CD4-positive, alpha-beta T cell treated with Interleukin-10 for 1 hour (primary cell): ENCODE measurements around the gene ARHGAP26.

Source experiments
- DNase-seq: peaks from one replicate; pipeline ENCODE4 v3.0.0-alpha.2; 2020

The ARHGAP26 gene

DNA sequence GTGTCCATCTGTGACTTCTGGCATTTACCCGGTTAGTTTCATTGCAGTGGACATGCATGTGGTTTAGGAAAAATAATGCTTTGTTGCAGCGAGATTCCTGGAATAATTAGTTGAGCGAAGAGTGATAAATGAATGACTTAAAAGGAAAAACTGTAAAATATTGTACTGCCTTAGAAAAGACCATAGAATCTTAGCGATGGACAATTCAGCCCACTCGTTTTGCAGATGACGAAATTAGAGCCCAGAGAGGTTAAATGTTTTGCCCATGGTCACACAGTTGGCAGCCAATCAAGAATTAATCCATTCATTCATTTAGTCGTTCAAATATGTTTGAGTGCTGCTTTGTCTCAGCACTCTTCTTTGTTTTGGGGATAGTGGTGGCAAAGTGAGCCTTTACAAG lies 107.9 kb downstream of the ARHGAP26 start:
- DNase-seq, result no peak

DNA sequence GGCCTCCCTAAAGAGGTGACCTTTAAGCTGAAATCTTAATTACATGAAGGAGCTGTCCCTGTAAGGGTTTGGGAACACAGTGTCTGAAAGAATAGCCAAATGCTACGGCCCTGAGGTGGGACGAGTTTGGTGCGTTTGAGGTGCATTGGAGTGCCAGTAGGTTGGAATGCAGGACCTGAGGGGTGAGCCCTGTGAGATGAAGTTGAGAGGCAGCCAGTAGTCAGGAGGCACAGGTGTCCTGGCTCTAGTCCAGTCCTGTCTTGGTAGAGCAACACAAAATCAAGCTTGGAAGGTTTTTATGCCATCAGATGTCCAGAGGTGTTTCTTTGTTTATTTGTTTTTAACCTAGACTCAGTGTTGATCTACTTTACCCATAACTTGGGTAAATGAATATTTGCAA lies 108.5 kb downstream of the ARHGAP26 start:
- no peak for DNase-seq

DNA sequence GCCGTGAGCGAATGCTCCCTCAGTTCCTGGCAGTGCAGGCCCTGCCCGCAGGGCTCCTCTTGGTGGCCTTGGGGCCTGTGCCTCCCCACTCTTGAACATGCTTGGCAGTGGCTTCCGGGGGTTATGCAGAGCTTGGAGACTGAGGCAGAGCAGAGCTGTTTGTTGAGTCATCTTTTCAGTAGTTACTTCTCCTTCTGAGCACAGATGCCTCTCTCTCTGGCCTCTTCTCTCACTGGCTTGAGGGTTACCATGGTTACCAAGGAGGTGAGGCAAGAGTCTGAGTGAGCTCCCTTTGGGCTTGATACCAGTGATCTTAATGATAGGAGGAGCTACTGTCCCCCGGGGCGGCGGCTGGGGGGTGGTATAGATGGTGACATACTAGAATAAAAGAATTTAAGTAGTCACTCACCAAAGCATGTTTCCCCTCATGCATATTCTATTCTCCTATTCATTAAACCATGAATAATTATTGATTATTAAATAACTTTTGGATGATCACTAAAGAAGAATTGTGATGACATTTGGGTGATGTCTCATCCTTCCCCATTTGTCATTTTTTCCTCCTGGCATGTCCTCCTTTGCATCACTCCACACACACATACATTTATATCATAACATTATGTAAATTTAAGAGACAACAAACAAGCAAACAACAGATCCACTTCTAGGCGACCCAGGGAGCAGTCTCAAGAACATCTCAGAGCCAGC lies 111.1 kb downstream of the ARHGAP26 start:
- peak; percentile 25 for DNase-seq

DNA sequence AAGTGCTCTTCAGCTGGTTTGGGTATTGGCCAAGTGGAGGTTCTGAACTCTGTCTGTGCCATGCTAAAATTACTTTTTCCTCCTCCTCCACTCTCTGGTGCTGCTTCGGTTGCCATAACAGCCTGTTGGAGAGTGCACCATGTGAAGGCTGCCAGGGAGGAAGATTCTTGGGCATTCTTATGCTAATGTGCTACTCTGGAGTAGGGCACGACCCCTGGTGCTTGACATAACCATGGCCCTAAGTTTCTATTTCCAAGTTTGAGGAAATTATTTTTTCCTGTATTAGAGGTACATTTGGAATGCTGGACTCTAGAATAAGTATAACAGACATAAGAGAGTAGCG lies 111.6 kb downstream of the ARHGAP26 start:
- DNase-seq, result no peak

DNA sequence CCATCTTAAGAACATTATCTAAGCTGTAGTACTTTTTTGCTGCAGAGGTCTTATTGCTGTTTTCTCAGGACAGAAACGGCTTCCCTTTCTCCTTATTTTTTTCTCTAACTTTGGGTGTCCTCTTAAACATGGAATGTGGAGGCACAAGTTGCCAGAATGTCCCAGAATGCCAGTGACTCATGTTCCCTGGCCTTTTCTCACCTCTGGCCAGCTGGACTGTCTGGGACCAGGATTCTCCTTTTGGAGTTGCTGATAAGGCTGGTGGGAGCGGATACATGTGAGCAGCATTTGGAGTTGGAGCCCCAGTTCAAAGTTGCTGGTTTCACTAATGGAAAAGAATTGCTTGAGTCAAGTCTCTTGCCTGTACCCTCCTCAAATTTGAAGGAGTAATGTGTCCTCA lies 112.8 kb downstream of the ARHGAP26 start:
- no peak for DNase-seq

DNA sequence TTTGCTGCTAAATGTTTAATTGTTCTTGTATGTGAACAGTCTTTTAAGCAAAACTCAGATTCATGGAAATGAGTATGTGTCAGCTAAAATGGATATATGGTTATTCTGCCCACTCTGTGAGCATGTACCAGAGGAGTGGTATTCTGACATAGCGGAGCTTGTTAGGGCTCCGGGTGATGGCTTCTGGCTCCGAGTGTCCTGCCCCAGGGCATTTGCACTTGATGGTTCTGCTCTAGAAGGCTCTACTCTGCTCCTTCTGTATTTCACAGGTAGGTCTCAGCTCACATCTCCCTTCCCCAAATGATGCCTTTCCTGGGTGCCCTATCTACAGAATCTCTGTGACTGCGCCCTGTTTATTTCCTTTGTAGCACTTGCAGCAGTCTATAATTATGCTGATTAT lies 113.3 kb downstream of the ARHGAP26 start:
- DNase-seq, result no peak

DNA sequence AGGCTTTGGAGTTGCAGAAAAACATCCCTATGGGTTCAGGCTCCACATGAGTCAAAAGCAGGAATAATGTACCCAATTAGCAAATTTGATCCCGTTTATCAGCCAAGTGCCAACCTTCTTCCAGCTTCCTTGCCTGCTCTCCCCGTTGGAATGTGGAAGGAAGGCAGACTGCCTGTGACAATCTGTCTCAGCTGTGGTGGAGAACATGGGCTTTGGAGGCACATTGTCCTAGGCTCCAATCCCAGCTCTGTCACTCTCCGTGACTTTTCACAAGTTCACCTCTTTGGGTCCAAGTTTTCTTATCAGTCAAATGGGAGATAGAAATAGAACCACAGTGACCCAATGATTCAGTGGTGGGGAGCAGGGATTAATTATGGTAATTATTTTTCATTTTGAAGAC lies 113.9 kb downstream of the ARHGAP26 start:
- DNase-seq, result no peak

DNA sequence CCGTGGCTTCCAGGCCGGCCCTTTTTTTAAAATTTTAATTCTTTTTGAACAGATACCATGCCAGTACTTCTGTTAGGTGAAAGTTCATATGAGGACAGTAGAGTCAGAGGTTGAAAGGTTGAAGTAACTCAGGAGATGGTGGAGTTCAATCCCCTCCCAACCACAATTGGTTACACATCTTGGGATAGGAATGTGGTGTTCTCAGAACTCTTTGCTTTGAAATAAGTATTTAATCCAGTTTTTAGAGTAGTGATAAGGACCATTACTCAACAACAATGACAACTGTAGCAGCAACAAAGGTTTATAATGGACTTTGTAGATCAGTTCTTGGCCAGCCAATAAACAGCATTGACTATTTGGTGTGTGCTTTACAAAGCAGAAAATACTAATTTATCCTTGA lies 116.0 kb downstream of the ARHGAP26 start:
- DNase-seq, result no peak

DNA sequence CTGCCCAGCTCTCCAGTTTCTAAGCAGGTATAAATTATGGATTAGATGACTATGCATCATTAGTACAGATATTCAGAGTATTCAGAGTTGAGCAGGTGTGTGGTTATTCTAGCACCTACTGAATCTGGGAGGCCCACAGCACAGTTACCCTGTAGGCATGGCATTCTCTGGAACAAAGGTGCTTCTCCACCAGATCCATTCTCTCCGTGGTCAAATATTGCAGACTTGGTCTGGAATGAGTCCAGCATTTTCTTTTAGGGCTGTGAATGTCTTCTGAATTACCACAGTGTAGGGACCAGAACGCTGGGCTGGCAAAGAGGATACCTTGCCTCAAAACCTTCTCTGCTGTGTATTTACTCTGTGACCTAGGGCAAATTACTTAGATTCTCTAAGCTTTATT lies 116.8 kb downstream of the ARHGAP26 start:
- no peak for DNase-seq

DNA sequence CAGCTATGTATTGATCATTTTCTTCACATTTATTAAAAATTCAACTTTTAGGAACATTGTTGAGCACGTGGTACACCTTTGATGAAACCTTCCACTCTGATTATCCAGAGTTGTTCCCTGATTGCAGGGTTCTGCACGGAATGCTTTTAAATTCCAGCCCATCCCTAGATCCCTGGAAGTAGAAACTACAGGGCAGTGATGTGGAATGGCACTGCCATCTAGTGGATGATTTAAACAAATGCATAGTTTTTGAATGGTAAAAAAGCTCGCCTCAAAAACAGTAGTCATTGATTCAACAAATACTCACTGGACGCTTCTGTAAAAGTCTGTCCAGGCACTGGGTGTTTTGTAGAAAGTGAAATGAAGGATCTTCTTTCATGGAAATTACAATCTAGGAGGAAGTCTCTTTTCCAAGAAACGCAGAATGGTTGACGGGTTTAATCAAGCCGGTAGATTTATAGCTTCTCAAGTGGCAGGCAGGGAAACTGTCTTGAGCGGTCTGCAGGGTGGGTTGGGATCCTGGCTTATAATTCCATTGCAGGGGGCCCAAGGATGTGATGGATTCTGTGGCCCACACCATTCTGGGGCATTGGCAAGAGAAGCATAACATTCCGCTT lies 118.4 kb downstream of the ARHGAP26 start:
- DNase-seq, result peak; percentile 39

DNA sequence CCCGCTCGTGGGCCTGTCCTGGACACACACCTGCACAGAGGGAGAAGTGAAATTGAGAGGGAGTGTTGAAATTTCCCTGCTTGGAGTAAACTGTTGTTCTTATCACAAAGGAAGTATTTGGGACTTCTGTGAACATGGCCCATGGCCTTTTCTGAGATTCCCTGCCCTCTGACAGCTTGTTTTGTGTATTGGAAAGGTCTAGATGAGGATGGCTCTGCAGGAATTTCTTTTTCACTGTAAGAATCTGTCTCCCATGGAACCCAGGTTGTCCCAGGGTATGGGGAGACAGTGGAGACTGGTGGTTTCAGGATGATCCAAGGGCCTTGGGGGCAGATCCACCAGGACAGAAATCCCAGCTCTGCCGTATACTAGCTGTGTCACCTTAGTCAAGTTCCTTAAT lies 121.8 kb downstream of the ARHGAP26 start:
- no peak for DNase-seq

DNA sequence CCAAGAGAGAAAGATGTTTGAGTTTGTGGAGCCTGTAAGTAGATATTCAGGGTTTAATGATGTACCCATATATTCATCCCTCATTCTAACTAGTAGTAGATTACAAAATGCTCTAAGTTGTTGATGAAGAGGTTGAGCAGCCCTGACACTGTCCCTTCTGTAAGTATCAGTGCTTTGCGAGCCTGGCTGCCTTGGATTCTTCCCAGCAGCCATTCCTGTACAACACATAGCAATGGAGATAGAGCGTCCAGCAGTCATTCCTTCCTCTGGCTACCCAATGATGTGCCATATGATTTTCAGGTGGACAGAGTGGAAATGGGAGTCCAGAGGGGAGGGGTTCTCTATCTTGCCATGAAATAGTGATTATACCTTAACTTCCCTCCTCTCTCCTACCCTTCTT lies 124.1 kb downstream of the ARHGAP26 start:
- no peak for DNase-seq

DNA sequence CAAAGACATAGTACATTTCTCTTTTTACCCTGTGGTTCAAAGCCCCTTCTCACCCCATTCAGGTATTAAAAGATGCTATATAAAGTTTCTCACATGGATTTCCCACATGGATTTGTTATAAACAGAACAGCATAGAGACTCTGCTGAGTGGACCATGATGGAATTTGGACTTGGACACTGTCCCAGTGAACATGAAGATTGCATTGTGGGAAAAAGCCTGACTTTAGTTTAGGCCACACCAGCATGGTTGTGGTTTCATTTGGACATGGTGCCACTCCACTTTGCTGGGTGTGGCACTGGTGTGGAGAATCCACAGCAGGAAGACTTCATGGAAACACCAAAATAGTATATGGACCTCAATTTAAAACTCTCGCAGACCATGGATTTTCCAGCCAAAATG lies 124.6 kb downstream of the ARHGAP26 start:
- no peak for DNase-seq

DNA sequence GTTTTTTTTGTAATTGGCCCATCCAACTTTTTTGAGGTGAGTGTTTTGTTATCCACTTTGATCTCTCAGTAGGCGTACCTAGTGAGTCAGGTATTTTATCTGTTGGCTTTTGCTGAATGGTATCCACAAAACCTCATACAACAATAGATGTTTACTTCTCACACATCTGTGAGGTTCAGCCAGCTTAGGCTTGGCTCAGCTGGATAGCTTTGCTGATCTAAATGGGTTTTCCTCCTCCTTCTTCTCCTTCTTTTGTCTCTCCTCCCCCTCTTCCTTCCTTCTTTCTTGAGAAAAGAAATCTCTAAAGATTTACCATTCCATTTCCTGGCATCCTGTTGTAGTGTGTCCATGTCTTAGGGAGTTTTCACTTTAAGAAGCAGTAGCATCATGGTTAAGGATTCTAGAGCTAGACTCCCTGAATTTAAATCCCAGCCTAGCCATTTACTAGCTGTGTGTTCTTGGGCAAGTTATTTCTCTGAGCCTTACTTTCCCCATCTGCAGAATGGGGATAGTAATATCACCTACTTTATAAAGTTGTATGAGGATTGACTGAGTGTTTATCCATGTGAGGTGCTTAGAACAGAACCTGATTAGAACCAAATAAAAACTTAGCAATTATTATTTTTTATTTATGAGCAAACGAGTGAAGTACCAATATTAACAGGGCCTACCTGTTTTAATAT lies 126.3 kb downstream of the ARHGAP26 start:
- no peak for DNase-seq

DNA sequence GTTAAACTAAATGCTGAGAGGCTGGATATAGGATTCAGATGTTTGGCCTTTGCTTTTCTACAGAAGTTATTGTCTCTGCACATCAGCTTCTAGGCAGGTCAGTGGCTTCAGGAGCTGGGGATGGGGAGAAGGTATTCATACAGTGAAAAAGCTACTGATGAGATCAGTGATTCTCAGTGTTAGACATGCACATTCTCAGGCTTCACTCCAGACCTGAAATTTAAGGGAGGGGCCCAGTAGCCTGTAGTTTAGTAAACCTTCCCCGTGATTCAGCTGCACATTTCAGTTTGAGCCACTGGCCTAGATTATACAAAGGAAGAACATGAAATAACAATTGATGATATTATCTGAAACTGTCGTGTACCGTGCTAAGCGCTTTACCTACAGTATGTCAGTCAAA lies 127.2 kb downstream of the ARHGAP26 start:
- DNase-seq, result no peak

DNA sequence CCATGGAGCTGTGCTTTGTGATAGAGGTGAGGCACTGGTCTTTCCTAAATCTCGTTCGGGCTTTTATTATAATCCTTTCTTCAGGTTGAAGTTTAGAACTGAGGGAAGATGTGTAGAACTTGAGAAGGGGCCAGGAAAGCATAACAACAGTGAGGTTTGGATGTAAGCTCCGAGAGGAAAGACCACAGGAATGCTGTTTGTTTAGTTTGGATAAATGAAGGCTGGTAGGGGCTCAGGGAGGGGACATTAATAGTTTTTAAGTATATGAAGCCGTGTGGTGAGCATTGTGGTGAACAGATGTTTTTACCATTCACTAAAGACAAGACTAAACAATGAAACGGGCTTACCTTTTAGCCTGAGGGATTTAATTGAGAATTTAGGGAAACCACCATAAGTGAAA lies 130.8 kb downstream of the ARHGAP26 start:
- DNase-seq, result no peak

DNA sequence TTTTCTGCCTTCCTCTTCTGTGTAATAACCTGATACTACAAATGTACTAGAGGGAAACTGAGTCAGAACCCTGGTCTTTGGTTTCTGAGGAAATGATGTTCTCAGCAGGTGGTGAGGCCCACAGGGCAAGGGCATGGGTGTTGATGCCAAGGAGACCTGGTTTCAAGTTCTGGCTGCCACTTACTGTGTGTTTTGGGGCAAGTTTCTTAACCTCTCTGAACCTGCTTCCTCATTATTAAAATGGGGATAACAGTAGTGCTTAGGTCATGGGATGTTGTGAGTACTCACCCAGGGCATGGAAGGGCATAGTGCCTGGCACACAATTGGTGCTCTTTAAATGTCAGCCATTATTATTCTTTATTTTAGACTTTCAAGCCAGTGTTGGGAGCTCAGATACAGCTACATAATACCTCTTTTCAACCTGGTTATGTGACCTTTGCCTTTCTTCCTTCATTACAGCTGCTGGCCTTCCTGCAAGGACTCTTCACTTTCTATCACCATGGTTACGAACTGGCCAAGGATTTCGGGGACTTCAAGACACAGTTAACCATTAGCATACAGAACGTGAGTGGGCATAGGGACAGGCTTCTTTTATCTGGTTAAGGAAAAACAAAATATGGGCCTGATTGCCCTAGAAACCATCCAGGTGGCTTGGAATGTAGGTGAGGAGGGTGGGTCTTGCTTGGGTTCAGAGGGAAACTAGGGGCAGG lies 131.5 kb downstream of the ARHGAP26 start:
- no peak for DNase-seq

DNA sequence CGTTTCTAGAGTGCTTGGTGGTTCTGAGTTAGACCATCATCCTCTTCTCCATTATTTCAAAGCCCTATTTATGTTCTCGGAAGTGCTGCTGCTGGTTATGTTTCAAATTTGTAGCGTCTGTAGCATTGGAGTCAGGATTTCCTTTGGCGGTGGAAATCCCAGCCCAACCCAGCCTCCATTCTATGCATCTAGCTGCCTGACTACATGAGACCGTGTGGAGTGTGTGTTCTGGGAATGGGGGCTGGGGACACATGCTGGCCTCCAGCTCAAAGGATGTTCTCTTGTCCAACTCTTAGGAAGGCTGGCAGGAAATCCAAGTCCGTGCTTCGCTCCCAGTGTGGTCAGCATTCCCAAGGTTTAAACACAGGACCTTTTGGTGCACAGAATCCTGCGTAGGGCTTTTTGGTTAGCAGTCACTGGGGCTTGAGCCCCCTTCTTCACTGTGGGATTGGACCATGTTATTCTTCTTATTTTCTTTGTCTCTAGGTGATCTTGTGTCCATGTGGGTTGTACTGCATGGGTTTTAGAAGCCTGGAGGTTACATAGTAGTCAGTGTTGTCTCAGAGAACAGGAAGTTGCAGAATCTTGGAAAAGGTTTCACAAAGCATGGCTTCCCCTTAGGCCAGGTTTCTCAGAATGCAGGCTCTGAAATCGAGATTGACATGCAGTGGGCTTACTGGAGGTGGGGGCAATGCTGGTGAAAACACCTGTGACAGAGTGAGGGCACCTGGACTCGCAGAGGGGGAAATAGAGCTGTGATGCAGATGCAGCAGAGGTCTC lies 132.2 kb downstream of the ARHGAP26 start:
- DNase-seq, result no peak

DNA sequence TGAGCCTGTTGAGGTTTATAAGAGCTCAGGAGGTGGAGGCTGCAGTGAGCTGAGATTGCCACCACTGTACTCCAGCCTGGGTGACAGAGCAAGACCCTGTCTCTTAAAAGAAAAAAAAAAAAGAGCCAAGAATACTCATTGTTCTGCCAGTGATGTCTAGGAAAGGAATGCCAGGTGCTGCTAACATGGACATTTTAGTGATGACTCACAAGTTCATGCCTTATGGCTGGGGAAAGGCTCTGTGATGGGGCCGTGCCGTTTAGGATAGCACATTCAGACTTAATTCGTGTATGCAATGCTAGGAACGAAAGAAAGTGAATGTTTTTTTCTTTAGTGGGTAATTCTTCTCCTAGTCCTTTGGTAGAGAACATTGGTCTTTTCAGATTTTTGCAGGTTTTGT lies 134.2 kb downstream of the ARHGAP26 start:
- no peak for DNase-seq

DNA sequence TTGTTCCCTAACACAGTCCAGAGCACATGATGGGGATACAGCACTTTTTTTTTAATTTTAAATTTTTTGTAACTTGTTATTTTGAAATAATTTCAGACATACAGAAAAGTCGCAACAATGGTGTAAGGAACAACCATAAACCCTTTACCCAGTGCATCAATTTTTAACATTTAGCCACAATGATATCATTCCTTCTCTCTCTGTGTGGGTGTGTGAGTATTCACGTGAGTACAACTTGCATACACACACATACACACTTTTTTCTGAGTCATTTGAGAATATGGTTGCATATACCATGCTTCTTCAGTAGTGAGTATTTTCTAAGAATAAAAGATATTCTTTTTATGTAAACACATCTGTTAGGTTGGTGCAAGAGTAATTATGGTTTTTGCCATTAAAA lies 135.2 kb downstream of the ARHGAP26 start:
- DNase-seq, result no peak

DNA sequence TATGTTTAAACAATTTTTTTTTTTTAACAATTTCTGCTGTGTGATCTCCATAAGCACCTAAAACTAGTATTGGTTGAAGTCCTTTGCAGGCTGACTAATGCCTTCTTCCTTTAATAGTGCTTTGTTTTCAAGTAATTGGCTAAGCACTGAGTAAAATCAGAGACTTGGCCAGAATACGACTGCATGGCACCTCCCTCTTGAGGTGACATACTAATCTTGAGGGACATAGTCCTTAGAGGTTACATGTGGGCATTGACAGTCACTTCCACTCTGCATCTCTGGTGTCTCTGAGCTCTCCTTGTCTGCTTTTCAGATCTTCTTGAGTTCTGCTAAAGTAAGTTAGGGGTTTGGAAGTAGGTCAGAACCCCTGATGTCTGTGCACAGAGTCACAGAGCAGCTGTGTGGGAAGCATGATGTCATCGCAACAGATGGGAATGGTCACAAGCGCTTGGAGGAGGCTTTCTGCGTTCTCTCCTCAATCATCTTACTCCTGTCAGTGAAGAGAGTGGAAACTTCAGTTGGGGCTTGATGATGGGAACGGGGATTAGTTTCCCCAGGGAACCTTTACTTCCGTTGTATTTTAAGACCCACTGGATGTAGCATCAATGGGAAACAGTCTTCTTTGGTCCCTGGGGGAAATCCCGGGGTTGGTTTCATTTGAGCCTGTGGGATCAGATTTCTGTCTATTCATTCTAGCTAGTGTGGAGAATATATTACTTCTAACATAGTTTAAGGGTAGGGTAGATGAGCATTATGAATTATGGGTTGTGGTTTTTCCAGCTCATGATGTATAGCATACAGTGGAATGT lies 136.9 kb downstream of the ARHGAP26 start:
- DNase-seq, result no peak

DNA sequence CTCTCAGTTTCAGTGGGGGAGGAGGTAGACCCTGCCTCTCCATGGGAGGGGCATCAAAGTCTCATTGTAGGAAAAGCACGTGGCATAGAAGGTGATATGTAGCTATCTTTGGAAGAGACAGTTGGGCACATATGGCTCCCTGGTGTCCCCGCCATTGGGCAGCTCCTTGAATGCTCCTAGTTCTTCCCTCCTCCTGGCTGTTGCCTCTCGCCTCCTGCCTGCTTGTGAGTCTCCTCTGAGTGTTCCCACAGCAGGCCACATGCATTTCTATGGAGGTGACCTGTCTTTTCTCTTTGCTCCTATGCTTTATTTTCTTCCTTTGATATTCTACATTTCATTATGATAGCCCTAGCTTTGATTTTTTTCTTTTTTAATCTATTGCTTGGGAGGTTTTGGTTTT lies 138.5 kb downstream of the ARHGAP26 start:
- no peak for DNase-seq
